GM19351 (cell line): ENCODE data around the gene PLEKHN1.
A peak's percentile ranks its signal among the peaks of the same experiment; 100 is the strongest.

ENCODE experiments used
- ATAC-seq: cut with Tn5 transposase; IDR thresholded peaks from one replicate; pipeline ENCODE4 v1.9.1; 2021; ENCODE audit warnings: mild to moderate bottlenecking, moderate library complexity; ENCODE audit not compliant: unreplicated experiment

The PLEKHN1 gene

DNA sequence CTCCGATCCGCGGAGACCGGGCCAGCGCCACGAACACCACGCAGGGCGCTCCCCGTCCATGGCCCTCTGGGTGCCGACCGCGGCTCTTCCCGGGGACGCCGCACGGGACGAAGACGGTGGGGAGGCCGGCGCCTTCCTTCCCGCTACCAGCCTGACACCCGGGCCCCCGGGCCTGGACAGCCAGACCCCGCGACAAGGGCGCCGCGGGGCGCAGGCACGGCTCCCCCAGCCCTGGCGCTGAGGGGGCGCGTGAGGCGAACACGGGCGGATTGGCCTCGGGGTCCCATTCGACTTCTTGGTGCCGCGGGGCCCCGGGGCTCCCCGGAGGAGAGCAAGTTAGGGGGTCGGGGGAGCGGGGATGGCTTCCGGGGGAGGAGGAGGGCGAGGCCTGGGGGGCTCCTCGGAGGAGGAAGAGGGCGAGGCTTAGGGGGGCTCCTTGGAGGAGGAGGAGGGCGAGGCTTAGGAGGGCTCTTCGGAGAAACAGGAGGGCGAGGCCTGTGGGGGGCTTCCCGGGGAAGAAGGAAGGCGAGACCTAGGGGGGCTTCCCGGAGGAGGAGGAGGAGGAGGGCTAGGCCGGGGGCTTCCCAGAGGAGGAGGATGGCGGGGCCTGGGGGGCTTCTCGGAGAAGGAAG, 6.4 kb upstream of the PLEKHN1 start:
- ATAC-seq = no peak

DNA sequence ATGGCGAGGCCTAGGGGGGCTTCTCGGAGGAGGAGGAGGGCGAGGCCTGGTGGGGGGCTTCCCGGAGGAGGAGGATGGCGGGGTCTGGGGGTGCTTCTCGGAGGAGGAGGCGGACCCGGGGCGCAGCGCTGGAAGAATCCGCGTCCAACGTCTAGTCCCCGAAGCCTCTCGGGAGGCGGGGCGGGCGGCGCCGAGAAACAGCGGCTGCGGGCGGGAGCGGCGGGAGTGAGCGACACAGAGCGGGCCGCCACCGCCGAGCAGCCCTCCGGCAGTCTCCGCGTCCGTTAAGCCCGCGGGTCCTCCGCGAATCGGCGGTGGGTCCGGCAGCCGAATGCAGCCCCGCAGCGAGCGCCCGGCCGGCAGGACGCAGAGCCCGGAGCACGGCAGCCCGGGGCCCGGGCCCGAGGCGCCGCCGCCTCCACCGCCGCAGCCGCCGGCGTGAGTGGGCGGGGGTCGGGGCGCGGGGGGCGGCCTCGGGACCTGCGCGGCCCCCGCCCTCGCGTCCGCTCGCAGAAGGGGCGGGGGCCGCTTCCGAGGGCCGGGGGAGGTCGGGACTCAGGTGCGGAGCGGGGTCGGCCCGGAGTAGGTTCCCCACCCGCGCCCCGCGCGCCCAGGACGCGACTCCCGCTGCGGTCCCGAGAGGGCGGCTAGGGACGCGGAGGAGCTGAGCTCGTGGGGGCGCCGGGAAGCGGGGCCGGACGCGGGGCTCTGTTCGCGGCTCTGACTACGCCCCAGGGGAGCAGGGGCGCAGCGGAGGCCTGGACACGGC, 5.7 kb upstream of the PLEKHN1 start, which contains the start of gene KLHL17:
Gene KLHL17, plus strand, starts transcription at position 222 of the 769 bp plus-strand sequence. Its CDS starts 110 bp downstream, at position 332.
- ATAC-seq = peak; percentile 54

DNA sequence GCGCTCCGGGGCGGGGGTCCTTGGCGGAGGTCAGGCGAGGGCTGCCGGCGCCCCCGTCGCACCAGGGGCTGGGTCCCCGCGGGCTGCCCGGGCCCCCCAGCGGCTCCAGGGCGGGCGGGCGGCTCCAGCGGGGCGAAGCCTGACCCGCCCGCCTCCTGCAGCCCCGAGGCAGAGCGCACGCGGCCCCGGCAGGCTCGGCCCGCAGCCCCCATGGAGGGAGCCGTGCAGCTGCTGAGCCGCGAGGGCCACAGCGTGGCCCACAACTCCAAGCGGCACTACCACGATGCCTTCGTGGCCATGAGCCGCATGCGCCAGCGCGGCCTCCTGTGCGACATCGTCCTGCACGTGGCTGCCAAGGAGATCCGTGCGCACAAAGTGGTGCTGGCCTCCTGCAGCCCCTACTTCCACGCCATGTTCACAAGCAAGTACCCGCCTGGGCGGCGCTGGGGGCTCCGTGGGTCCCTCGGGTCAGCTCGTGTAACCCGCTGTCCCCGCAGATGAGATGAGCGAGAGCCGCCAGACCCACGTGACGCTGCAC, 5.1 kb upstream of the PLEKHN1 start:
- no peak for ATAC-seq

DNA sequence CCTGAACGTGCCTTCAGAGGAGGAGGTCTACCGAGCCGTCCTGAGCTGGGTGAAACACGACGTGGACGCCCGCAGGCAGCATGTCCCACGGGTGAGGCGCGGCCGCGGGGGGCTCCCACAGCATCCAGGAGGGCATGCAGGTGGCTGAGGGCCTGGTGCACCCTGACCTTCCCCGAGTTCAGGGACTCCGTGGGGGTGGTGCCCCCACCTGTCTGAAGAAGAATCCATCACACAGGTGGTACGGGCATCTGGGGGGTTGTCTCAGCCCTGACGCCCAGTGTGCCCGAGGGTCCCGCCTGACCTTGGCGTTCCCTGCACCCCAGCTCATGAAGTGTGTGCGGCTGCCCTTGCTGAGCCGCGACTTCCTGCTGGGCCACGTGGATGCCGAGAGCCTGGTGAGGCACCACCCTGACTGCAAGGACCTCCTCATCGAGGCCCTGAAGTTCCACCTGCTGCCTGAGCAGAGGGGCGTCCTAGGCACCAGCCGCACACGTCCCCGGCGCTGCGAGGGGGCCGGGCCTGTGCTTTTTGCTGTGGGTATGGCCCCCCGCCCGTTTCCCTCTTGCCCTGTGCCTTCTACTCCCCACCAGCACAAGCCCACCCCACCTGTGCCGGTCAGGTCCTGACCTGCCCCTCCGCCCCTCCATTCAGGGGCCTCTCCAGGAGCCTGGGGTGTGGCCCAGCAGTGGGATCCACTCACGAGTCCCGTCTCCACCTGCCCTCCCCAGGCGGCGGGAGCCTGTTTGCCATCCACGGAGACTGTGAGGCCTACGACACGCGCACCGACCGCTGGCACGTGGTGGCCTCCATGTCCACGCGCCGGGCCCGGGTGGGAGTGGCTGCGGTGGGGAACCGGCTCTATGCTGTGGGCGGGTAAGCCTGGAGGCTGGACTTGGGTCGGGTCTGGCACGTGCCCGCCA, 3.6 kb upstream of the PLEKHN1 start:
- ATAC-seq = no peak

DNA sequence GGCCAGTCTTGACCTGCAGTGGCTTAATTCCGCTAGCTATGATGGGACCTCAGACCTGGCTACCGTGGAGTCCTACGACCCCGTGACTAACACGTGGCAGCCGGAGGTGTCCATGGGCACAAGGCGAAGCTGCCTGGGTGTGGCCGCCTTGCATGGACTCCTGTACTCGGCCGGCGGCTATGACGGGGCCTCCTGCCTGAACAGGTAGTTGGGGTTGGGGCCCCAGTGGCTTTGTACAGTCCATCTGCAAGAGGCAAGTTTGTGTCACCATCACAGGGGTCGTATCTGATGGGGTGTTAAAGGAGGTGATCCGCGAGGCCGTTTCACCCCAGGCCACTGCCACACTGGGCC, 3.0 kb upstream of the PLEKHN1 start:
- ATAC-seq = no peak

DNA sequence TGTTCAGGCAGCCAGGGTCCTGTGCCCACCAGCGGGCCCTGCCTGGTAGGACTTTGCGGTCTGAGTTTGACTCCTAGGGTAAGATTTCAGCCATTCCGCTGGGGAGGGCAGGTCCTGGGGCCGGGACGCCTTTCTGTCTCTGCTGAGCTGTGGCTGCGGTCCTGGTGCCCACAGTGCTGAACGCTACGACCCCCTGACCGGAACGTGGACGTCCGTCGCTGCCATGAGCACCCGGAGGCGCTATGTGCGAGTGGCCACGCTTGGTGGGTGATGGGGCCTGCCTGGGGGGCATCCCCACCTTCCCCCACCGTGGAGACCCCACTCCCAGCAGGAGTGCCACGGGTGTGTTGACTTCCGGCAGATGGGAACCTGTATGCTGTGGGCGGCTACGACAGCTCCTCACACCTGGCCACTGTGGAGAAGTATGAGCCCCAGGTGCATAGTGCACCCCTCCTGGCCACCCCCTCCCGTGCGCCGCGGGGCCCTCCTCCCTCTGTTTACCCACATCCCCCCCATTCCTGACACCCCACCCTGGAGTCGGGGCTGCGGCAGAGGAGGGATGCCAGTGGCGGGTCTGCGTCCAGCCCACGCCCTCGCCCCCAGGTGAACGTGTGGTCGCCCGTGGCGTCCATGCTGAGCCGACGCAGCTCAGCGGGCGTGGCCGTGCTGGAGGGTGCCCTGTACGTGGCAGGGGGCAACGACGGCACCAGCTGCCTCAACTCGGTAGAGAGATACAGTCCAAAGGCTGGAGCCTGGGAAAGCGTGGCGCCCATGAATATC, 2.3 kb upstream of the PLEKHN1 start:
- no peak for ATAC-seq

DNA sequence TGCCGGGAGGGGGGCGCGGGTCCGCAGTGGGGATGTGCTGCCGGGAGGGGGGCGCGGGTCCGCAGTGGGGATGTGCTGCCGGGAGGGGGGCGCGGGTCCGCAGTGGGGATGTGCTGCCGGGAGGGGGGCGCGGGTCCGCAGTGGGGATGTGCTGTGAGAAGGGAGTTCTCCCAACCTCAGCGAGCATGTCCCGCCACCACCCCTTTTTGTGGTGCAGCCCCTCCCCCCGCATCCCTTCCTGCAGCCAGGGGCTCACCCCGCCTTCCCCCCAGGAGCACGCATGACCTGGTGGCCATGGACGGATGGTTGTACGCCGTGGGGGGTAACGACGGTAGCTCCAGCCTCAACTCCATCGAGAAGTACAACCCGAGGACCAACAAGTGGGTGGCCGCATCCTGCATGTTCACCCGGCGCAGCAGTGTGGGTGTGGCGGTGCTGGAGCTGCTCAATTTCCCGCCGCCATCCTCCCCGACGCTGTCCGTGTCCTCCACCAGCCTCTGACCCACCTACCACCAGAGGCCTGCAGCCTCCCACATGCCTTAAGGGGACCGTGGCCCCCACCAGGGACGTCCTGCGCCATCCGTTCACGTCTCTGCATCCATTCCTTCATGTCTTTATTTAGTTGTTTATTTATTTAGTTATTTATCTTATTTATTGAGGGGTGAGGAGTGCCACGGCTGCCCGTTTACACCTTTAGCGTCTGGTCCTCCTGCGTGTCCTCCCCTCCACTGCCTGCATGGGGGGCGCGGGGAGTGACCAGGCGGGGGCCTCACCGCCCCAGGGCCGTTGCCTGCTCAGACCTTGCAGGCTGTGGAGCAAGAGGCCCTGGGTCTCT, 1.4 kb upstream of the PLEKHN1 start:
- no peak for ATAC-seq

DNA sequence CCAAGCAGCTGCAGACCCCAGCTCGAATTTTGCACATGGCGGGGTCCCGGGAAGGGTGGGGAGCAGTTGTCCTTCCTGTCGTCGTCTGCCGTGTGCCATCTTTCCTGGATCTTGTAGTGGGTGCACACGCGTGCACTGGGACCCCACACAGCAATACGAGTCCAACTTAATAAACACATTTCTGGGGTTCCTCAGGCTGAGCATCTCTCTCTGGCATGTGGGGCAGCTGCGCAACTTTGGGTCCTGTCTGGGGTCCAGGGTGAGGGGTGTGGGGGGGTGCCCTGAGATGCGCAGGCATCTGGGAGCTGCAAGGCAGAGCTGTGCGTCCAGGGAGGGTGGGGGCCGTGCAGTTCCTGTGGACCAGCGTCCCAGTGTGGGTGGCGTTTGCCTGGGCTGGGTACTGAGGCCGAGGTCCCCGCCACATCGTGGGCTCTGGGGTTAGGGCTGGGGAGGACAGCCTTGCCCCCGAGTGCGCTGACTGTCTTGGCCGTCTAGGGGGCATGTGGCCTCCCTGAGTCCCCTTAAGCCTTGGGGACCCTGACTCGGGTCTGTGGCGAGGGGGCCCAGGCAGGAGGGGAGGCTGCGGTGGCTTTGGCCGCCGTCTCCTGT, 652 bp upstream of the PLEKHN1 start:
- no peak for ATAC-seq

DNA sequence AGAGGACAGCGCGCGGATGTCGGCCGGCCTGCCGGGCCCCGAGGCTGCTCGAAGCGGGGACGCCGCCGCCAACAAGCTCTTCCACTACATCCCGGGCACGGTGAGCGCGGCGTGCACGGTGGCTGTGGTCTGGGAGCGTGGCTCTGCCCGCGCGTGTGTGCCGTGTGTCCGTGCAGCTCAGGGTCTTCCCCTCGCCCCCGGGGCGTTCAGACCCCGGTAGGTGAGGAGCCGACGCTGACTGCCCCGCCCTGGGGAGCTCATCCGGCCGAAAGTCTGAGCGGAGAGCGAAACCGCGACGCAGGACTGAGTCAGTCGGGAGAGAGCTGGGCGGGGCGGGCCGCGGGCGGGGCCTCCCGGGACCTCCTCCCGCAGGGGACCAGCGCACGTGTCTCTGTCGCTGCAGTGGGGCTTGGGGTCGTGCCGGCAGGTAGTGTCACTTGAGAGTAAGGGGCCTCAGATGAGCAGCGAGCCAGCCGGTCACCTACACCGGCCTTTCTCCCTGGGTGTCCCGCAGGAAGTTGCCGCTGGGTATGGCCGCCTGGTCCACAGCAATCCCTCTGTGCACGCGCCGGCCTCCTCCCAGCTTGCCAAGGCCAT, 520 bp downstream of the PLEKHN1 start:
- ATAC-seq = peak; percentile 73

DNA sequence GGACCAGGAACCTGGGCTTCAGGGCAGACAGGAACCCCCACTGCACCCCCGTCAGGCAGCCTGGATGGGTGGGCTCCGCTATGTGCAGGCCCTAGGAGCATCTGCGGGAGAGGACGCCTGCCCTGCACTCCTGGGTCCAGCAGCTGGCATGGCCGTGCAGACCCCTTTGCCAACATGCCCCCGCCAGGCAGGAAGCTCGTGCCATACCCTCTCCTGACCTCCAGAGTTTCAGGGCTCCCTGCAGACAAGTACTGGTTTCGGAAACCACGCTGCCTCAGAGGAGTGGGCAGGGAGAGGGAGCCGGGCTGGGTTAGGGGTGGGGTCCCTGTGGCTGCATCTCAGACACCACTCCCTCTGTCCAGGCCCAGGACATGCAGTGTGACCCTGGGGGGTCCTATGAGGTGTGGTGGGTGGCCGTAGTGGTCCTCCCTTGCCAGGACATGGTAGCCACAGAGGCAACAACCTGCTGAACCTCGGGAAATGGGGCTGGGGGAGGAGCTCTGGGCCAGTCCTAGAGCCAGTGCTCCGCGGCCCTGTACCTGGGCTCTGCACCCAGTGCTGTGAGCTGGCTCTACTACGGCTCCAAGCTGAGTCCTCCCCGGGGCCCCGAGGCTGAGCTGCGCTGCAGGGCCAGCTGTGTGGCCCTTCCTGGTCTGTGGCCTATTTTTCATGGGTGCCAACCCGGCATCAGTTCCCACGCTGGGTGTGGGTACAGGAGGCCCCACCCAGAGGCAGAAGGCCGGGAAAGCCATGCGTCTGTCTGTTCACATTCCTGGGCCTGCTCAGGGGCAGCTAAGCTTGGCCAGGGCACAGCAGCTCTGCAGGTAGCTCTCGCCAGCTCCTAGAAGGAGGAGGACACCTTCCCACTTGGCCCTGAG, 1.4 kb downstream of the PLEKHN1 start:
- no peak for ATAC-seq

DNA sequence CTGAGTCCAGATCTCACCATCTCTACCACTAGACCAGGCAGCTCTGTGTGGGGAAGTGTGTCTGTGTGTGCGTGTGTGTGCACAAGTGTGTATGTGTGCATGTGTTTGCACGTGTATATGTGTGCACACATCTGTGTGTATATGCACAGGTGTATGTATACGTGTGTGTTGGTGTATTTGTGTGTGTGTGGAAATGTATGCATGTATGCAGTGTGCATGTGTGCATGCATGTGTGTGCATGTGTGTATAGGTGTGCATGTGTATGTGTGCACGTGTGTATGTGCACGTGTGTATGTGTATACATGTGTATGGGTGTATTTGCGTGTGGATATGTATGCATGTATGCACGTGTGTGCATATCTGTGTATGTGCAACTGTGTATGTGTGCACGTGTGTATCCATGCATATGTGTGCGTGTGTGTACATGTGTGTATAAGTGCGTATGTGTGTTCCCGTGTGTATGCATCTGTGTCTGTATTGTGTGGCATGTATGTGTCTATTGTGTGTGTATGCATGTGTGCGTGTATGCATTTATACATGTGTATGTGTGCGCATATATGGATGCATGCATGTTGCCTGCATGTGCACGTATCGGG, 3.1 kb downstream of the PLEKHN1 start:
- no peak for ATAC-seq

DNA sequence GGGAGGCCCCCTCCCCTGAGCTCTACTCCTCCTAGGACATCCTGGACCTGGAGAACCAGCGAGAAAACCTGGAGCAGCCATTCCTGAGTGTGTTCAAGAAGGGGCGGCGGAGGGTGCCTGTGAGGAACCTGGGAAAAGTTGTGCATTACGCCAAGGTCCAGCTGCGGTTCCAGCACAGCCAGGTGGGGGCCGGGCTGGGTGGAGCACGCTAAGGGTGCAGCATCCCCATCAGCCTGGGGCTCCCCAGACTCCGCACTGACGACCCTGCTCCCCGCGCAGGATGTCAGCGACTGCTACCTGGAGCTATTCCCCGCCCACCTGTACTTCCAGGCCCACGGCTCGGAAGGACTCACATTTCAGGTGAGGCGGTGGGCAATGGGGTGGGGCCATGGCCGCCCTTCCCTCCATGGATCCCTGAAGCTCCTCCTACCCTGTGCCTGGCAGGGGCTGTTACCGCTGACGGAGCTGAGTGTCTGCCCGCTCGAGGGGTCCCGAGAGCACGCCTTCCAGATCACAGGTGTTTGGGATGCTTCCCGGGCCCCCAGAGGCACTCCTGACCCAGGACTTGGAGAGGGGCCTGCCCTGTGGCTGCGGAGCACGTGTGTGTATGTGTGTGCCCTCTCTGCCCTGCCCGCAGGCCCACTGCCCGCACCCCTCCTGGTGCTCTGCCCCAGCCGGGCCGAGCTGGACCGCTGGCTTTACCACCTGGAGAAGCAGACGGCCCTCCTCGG, 4.1 kb downstream of the PLEKHN1 start:
- no peak for ATAC-seq

DNA sequence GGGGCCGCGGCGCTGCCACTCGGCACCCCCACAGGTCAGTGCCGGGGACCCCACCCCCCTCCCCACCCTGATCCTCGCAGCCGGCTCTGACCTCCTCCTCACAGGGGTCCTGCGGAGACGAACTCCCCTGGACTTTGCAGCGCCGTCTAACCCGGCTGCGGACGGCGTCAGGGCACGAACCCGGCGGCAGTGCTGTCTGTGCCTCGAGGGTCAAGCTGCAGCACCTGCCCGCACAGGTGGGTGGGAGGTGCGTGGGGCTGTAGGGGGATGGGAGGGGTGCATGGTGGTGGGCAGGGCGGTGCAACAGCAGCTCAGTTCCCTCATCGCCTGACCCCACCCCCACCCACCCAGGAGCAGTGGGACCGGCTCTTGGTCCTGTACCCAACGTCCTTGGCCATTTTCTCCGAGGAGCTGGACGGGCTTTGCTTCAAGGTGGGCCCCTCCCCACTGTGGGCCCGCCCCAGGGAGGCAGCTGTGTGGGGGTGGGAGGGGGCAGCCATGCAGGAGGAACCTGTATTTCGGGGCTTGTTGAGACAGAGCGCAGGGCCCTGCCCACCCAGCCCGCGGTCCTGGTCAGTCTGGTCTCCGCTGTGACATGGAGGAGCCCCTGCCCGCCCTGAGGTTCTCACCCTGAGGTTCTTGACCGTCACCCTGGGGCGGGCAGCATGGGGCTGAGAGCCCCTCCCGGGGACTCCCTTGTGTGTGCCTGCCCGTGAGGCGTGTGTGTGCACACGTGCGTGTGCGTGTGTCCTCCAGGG, 4.9 kb downstream of the PLEKHN1 start:
- ATAC-seq = no peak

DNA sequence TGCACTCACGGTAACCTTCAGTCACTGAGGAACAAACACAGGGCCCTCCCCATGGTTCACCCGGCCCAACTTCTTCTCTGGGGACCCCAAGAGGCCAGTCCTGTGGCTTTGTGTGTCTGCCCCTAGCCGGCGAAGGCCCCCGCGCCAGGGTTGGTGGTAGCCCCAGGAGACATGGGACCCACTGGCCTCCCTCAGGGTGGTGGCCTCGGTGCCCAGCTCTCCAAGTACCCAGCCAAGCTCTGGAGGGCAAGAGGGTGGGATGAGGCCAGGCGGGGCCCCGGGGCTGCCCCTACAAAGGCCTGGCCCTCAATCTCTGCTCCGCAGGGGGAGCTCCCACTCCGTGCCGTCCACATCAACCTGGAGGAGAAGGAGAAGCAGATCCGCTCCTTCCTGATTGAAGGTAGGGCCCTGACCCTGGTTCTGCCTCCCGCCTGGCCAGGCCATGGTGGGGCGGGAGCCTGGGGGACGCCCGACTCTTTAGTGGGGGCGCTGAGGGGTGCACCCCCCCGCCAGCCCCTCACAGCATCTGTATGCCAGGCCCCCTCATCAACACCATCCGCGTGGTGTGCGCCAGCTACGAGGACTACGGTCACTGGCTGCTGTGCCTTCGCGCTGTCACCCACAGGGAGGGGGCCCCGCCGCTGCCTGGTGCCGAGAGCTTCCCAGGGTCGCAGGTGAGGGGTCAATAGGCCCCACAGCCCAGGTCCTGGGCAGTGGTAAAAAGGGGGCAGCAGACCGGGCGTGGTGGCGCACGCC, 5.6 kb downstream of the PLEKHN1 start:
- no peak for ATAC-seq

DNA sequence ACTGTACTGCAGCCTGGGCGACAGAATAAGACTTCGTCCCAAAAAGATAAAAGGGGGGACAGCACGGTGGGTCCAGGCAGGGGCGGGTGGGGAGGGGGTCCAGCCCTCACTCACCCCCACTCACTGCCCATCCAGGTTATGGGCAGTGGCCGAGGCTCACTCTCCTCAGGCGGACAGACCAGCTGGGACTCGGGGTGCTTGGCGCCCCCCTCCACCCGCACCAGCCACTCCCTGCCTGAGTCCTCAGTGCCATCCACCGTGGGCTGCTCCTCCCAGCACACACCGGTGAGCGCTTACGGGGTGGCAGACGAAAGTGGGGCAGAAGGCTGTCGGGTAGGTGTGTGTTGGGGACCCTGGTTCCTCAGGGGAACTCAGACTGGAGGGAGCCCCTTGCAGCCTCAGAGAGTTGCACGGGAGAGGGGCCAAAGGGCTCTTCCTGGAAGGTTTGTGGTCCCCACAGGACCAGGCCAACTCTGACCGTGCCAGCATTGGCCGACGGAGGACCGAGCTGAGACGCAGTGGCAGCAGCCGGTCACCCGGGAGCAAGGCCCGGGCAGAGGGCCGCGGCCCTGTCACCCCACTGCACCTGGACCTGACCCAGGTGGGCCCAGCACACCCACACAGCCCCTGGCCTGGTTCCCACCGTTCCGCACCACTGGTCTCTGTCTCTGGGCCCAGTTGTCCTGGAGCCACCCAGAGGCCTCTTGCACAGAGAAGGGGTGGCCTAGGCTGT, 6.6 kb downstream of the PLEKHN1 start:
- ATAC-seq = no peak
